Subcutaneous abdominal adipose tissue (tissue), 5 donors: ENCODE results near the gene C1orf226.

ENCODE experiments used
- H3K27ac ChIP-seq: one replicate; pipeline ENCODE4 v1.7.0; 2013; ENCODE audit warnings: low read depth, mild to moderate bottlenecking, inconsistent platforms, low read length, moderate library complexity
- H3K27me3 ChIP-seq, 5 donors: one replicate each; pipeline ENCODE4 v1.7.0; 2013; ENCODE audit warnings: low read length in 5 of 5, inconsistent platforms in 1 of 5; ENCODE audit not compliant: control insufficient read depth in 5 of 5, insufficient read depth in 4 of 5
- H3K36me3 ChIP-seq, 5 donors: one replicate each; pipeline ENCODE4 v1.7.0; 2013; ENCODE audit warnings: low read length in 5 of 5; ENCODE audit not compliant: control insufficient read depth in 5 of 5, insufficient read depth in 5 of 5
- H3K4me1 ChIP-seq, 5 donors: one replicate each; pipeline ENCODE4 v1.7.0; 2013; ENCODE audit warnings: low read length in 5 of 5, mild to moderate bottlenecking in 3 of 5, moderate library complexity in 1 of 5; ENCODE audit not compliant: control insufficient read depth in 5 of 5, insufficient read depth in 5 of 5
- H3K4me3 ChIP-seq, 5 donors: one replicate each; pipeline ENCODE4 v1.7.0; 2013; ENCODE audit warnings: low read length in 5 of 5, low read depth in 1 of 5
- H3K9ac ChIP-seq, 5 donors: one replicate each; pipeline ENCODE4 v1.7.0; 2013; ENCODE audit warnings: low read length in 5 of 5, mild to moderate bottlenecking in 4 of 5, moderate library complexity in 3 of 5
- H3K9me3 ChIP-seq, 5 donors: one replicate each; pipeline ENCODE4 v1.7.0; 2013; ENCODE audit warnings: low read length in 5 of 5; ENCODE audit not compliant: control insufficient read depth in 5 of 5
- donor health status: healthy.
- donor health status: healthy.
- donor health status: healthy.
- donor health status: healthy.
- donor health status: healthy.

The C1orf226 gene

DNA sequence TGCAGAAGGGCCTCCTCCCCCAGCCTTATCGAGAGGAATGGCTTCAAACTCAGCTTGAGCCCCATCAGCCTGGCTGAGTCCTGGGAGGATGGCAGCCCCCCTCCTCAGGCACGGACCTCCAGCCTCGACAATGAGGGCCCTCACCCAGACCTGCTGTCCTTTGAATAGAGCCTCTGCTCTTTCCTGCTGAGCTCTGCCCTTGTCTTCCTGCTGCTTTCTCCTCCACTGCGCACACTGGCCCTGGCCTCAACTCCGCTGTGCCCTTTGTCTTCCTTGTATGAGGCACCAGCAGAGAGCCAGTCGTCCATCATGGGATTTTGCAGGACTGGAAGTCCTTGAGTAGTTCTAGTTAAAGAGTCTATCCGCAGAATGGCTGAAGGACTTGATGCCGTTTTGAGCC lies 2.0 kb downstream of the C1orf226 start:
- H3K9me3 ChIP-seq = no peaks in the 10 kb centered on the region
- no peak overlapping the region for H3K4me3 ChIP-seq
- H3K9ac ChIP-seq = no peak overlapping the region
- no peaks in the 10 kb centered on the region for H3K27me3 ChIP-seq
- no peak overlapping the region for H3K27ac ChIP-seq
- peaks cover 0 to 6% (median 0%) of the 10 kb centered on the region in 5 donors for H3K4me1 ChIP-seq
- peaks cover 0 to 12% (median 0%) of the 10 kb centered on the region in 5 donors for H3K36me3 ChIP-seq

DNA sequence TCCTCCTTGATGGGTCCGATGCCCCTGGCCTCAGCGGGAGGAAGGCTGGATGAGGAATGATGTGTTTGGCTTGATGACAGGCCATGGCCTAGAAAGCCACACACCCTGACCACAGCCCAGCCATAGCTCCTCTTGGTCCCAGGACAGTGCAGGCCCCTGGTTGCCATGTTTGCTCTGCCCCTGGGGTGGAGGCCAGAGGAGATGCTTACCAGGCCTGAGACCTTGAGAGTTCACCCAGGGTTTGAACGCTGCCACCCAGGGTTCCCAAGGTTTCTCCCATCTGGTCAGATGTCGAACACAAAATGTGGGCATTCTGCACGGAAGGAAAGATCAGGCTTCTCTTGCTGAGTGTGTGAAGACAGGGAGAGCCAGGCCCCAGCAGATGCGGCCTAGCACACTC lies 2.6 kb downstream of the C1orf226 start:
- peaks cover 0 to 6% (median 1%) of the 10 kb centered on the region in 5 donors for H3K4me1 ChIP-seq
- no peak overlapping the region for H3K27ac ChIP-seq
- H3K9me3 ChIP-seq = no peaks in the 10 kb centered on the region
- peaks cover 0 to 12% (median 0%) of the 10 kb centered on the region in 5 donors for H3K36me3 ChIP-seq
- no peak overlapping the region for H3K9ac ChIP-seq
- no peak overlapping the region for H3K4me3 ChIP-seq
- H3K27me3 ChIP-seq = no peaks in the 10 kb centered on the region

DNA sequence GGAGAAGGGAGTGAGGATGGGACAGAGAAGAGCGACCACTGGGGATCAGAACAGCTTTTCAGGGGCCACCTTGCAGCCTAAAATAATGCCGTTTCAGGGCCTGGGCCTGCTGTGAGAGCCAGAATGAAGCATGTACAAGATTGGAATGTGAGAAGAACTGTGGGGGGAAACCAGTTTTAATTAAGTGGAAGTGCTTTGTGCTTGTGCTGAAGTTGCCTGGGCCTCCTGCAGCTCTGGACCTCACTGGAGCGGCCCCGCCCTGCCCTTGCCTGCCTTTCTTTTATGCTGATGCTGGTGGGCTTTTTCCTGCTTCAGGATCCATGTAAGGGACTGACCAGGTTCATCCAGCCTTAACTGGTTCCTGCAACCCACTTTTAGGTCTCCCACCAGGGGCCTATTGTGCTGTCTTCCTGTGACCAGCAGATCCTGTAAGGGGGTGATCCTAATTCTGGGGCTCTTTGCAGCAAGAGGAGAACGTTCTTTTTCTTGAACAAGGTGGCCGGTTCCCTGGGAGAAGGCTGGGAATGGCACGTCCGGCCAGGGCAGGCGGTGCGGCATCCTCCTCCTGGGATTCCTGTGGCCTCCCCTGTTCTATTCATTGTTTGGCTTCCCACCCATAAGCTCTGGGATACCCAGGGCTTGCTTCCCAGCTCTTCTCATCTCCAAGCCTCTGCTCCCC lies 3.2 kb downstream of the C1orf226 start:
- Histone ChIP-seq H3K4me3 (no peak overlapping the region), H3K27me3 (no peaks in the 10 kb centered on the region), H3K9me3 (no peaks in the 10 kb centered on the region), H3K36me3 (peaks cover 0 to 12% (median 0%) of the 10 kb centered on the region in 5 donors), H3K9ac (no peak overlapping the region), H3K4me1 (peaks cover 0 to 6% (median 3%) of the 10 kb centered on the region in 5 donors), H3K27ac (no peak overlapping the region)

DNA sequence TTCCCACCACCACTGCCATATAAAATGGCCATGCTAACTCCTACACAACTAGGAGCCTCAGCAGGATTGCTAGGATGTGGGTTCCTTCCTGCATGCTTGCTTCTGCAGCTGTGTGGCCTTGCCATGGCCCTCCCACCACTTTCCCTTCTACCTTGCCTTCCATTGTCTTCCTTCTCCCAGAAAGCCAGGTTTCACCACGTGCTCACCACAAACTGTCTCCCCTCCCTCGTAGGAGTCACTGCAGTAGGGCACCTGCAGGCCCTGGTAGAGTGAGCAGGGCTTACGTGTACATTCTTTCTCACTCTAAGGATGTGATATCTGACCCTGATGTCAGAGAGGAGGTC lies 3.7 kb downstream of the C1orf226 start:
- H3K27me3 ChIP-seq = no peaks in the 10 kb centered on the region
- H3K4me1 ChIP-seq = peaks cover 0 to 5% (median 3%) of the 10 kb centered on the region in 5 donors
- H3K36me3 ChIP-seq = peaks cover 0 to 12% (median 0%) of the 10 kb centered on the region in 5 donors
- no peak overlapping the region for H3K4me3 ChIP-seq
- H3K27ac ChIP-seq = no peak overlapping the region
- H3K9me3 ChIP-seq = no peaks in the 10 kb centered on the region
- no peak overlapping the region for H3K9ac ChIP-seq

DNA sequence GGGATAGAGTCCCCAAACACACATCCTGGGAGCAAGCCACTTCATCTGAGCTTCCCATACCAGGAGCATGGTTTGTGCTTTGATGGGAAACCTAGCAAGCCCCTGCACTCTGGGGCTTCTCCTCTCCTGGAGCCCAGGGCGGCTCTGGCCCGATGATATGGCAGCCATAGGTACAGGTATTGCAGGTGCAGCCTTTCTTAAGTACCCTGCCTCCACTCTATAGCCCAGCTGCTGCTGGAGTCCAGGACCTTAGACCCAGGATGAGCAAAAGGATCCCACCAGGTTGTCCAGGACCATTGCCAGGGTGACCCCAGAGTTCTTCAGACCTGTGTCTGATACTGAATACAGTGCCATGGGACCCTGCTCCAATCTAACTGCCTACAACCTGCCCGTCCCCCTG lies 4.2 kb downstream of the C1orf226 start:
- peaks cover 0 to 5% (median 0%) of the 10 kb centered on the region in 5 donors for H3K4me1 ChIP-seq
- peaks cover 0 to 12% (median 0%) of the 10 kb centered on the region in 5 donors for H3K36me3 ChIP-seq
- H3K27me3 ChIP-seq = no peaks in the 10 kb centered on the region
- no peak overlapping the region for H3K9ac ChIP-seq
- H3K27ac ChIP-seq = no peak overlapping the region
- H3K9me3 ChIP-seq = no peaks in the 10 kb centered on the region
- no peak overlapping the region for H3K4me3 ChIP-seq

DNA sequence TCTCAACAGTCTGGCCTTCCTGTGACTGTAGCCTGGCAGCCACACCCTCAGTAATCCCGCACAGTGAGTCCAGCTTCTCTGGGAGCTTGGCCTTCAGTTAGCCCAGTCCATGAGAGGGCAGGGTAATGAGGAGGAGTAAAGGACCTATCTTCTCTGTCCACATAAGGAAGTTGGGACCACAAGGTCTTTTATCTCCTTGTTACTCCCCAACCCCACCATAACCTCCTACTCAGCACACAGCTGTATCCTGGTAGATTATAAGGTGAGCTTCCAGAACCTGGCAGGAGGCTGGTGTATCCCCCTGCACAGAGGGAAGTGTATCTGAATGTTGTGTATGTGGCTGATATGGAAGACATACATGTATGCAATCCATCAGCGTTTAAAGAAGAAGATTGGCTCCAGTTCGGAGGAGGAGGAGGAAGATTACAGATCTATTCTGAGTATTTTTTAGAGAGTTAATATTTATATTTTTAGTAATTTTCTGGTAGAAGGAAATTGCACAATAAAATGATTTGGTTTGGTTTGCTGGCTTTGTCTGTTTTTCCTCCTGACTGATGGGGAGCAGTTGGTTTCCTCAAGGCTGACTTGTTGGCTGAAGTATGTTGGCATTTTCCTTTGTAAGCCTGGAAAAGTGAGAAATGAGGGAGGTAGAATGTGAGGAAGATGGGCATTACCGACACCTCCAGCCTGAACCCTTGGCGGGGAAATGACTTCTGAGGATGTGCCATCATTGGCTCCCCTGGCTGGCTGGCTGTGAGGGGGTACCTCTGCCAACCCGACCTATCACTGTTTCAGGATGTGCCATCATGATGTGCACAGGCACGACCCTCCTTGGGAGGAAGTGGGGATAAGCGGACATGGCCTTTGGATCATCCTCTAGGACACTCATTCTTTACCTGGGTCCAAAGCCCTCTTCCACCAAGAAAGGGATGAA lies 5.0 kb downstream of the C1orf226 start:
- H3K4me1 ChIP-seq = peaks cover 0 to 5% (median 0%) of the 10 kb centered on the region in 5 donors
- H3K36me3 ChIP-seq = peaks cover 0 to 12% (median 0%) of the 10 kb centered on the region in 5 donors
- H3K27ac ChIP-seq = no peak overlapping the region
- H3K4me3 ChIP-seq = no peak overlapping the region
- H3K9me3 ChIP-seq = no peaks in the 10 kb centered on the region
- H3K27me3 ChIP-seq = no peaks in the 10 kb centered on the region
- H3K9ac ChIP-seq = no peak overlapping the region

DNA sequence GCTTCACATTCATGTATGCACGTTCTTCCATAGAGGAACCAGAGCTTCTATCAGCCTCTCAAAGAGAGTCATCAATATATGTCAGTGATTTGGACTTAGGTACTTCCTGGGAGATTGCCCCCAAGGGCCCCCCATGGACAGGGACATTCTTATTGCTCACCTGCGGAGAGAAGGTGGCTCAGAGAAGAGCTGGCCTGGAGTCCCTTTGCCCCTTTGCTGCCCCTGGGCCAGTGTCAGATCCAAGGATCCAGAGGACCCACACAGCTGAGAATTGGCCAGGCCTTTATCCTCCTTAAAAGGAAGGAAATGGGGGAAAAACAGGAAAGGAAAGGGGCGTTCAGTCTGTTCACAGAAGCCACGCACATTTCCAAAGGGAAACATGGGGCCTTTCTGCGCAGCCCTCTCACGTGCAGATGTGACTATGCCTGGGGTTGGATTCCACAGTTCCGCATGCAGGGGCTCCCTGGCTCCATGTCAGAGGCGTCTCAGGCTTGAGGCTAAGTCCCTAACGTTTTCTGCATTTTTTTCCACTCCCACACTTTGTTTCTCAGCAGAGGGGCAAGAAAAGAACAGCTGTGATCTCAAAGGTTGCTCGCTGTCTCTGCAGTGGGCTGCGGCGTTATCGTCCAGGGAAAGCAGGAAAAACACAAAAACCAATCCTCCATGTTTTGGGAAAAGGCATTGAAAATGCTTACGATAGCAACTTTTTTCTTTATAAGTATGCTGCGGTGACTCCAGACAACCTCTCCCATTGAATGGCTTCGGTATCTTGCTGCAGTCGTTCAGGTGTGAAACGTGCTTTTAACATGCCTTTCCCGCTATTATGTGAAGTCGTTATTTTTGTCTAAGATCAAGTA lies 5.9 kb downstream of the C1orf226 start:
- Histone ChIP-seq H3K36me3 (peaks cover 0 to 12% (median 0%) of the 10 kb centered on the region in 5 donors), H3K9me3 (no peaks in the 10 kb centered on the region), H3K4me3 (no peak overlapping the region), H3K4me1 (peaks cover 0 to 5% (median 5%) of the 10 kb centered on the region in 5 donors), H3K27me3 (no peaks in the 10 kb centered on the region), H3K27ac (no peak overlapping the region), H3K9ac (no peak overlapping the region)

DNA sequence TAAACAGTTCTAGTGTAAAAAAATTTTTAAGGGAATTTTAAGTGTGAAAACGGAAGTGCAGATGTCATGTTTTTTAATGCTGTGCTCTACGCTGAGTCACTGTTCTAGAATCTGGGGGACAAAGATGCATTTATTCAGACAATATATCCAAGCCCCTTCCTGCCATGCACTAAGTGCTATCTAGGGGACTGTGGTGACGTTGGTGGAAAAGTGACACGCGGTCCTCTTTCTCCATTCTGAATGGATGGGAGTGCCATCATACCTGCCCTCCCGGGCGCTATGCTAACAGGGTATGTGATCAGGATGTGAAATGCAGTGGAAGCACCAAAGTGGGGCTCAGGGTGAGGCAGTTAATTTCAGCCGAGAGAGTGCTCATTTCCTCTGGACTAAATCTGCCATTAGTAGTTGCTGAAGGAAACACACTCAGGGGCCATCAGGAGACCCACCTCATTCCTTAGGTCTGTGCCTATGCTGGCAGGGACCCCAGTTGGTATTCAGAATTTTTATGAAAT lies 6.6 kb downstream of the C1orf226 start:
- H3K4me1 ChIP-seq = peaks cover 0 to 5% (median 5%) of the 10 kb centered on the region in 5 donors
- no peak overlapping the region for H3K9ac ChIP-seq
- no peak overlapping the region for H3K4me3 ChIP-seq
- H3K27ac ChIP-seq = no peak overlapping the region
- no peaks in the 10 kb centered on the region for H3K27me3 ChIP-seq
- H3K36me3 ChIP-seq = peaks cover 0 to 11% (median 0%) of the 10 kb centered on the region in 5 donors
- no peaks in the 10 kb centered on the region for H3K9me3 ChIP-seq

DNA sequence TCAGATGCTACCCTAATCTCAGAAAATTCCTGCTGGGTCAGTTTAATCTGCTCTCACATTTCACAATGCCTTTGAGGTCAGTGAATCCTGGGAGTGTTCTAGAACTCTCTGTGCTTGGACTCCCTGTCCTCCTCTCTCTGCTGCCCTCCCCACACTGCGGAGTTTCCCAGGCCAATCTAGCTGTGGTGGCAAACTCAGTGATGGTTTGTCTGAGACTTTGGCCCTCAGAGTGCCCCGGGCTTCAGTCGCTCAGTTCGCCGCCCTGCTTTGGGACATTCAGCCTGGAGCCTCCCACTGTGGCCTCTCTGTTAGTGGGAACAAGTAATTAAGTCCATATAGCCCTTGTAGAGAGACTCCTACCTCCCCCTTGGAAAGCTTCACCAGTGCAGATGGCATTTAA lies 7.1 kb downstream of the C1orf226 start:
- Histone ChIP-seq H3K4me1 (peaks cover 0 to 5% (median 5%) of the 10 kb centered on the region in 5 donors), H3K27ac (no peak overlapping the region), H3K9ac (no peak overlapping the region), H3K36me3 (peaks cover 0 to 7% (median 0%) of the 10 kb centered on the region in 5 donors), H3K4me3 (no peak overlapping the region), H3K27me3 (no peaks in the 10 kb centered on the region), H3K9me3 (no peaks in the 10 kb centered on the region)
